Activated naive CD4-positive, alpha-beta T cell treated with anti-CD3 and anti-CD28 coated beads, Interleukin-2, amount 50 U/mL, for 16 hours (primary cell): Measurements from ENCODE around the gene NUP188.

Experiments used
- DNase-seq: peaks from one replicate; pipeline ENCODE4 v3.0.0-alpha.2; 2020

The NUP188 gene

DNA sequence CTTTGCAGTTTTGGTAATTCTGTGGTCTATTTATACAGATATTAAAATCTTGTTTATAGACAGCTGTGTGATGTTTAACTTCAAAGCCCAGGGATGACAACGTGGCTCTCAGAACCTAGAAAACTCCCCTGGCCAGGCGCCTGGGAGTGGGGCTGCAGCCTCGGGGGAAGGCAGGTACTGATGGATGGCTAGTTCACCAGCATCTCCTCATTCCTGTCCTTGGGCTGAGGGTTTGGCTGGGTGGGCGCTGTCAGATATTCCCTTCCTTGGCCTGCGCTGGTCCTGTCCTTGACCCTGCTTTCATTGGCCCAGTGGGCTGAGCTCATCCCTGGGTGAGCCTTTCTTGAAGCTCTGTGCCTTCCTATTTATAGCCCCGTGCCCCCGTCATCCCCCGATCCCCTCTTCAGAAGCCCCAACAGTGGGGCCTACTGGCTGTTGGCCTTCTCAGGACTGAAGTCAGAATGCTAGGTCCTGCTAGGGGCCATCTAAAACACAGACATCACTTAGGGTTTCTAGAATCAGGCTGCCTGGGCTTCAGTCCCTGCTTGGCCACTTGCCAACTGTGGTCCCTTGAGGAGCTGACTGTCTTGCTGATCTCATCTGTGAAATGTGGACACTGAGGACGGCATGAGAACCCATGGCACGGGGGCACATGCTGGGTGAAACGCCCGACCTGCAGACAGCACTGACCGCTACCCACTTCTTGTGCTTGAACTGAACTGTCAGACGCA, 59.7 kb downstream of the NUP188 start:
- DNase-seq = no peak

- DNase-seq = no peak
Measured at GRCh38 chr9:129007766-129008468, 60.4 kb downstream of the NUP188 start.

DNA sequence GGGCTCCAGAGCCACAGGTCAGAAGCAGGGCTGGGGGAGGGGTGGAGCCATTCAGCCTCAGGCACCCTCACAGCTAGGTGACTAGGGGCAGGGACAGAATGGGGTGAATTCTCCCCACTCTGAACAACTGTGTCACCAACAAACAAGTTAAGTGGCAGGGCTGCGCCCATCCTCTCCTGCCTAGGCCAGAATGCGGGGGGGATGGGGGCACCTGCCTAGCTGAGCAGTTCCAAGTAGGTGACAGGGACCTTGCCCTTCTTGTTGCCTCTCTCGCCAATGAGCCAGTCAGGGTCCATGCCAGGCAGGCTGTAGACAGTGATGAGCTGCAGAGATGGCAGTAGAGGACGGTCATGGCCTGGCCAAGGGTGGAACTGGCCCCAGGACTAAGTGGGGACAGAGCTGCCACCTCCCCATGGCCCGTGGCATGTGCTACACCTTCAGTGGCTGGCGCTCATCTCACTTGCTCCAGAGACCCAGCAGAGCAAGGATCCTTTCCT, 61.0 kb downstream of the NUP188 start:
- no peak for DNase-seq

- no peak for DNase-seq
Measured at GRCh38 chr9:129008986-129009583, 61.6 kb downstream of the NUP188 start.

DNA sequence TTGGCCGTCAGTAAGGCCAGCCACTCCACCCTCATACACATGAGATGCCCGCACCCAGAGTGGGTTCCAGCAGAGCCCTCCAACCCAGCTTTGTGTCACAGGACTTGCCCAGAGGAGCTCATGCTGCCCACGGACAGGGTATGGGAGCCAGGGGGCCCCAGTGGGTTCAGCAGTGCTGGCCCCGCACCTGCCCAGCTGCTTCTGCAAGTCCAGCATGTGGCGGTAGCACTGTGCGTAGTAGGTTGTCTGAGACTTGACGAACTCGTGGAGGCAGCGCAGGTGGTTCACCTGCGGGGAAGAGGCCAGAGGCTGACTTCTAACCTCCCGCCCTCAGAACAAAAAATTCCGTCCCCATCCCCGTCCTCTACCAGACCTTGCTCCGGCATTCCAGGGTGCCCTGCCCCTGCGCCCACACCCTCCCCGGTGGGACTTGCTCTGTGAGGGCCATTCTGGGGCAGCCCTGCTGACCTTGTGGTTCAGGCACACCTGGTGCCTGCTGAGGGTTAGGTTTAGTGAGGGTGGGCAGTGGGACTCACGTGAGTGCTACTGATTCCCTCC, 62.2 kb downstream of the NUP188 start:
- no peak for DNase-seq

DNA sequence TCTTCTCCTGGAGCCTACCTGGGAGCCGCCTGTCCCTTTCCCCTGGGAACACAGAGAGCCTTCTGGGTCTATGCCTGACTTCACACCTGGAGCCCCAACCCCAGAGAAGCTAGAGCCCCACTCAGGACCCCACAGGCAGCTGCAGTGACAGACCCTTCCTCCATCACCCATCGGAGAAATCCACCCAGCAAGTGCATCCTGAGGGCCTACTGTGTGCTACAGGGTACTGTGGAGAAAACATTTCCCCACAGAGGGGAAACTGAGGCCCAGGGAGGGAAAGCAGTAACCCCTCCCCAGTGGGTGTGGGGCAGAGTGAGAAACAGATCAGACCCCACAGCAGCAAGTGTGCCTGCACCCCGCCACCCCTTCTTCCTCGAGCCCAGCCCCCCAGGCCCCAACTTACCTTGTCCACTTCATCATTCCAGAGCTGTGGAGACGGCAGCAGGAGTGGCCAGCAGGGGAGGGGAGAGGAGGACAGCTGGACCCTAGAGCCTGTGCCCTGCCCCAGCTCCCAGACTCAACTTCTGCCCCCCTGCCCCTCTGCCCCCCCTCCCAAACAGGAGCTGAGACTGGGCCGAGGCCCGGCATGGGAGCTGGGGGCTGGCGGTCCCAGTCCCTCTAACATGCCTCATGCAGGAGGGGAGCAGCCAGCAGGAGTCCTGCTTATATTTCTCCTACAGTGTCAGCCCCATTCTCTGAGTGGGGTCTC, 62.9 kb downstream of the NUP188 start:
- DNase-seq = no peak

- DNase-seq = no peak
Measured at GRCh38 chr9:129011170-129011569, 63.7 kb downstream of the NUP188 start.

DNA sequence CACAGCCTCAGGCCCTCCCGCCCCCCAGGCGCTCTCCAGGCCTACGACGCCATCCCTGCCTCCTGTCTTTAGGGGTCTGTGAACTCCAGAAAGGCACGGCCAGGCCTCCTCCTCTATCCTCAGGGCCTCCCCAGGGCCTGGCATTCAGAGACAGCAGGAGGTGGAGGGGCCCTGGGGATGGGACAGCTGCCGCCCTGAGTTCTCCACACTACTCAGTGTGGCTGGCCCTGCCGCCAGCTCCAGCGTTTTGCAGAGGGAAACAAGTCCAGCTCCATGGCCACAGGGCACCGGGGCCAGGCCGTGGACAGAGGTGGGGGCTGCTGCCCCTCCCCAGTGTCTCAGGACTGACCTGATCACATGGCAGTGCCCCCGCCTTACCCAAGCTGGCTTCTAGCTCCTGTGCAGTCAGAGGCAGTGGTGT, 64.3 kb downstream of the NUP188 start:
- no peak for DNase-seq

DNA sequence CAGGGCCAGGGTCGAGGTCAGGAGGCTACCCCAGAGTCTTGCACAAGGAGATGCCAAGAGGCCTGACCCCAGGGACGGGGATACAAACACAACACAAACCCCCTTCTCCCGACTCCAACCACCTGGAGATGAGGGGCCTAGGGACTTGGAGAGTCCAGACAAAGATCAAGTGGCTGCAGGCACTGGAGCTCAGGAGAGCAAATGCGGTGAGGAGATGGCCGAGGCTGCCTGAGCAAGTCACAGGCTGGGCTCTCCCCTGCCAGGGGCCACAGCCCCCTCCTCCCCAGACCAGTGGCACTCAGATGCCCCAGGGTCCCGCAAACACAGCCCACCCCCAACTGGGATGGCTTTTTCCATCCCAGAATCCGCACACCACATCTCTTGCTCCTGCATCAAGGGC, 64.8 kb downstream of the NUP188 start:
- DNase-seq = no peak

DNA sequence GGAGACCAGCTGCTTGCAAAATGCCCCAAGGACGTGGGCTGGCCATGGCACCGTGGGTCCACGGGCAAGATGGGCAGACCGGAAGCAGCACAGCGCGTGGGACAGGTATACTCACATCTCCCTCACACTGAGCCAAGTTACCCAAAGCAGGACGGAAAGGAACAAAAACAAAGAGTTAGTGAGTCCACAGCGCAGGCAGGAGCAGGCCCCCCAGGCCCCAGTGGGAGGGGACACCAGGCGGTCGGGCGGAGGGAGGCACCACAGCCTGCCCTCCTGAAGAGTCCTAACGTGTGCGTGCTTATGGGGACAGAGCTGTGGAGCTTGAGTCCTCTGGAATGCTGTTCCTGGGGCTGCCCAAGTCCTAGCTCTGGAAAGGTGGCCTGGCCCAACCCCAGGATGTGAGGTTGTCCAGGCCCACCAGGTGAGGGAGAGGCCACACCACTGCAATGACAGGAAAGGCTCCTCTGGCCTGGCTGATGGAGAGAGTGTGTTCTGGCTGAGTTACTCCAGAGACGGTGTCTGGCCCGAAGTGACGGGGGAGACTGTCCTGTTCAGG, 65.5 kb downstream of the NUP188 start:
- no peak for DNase-seq

DNA sequence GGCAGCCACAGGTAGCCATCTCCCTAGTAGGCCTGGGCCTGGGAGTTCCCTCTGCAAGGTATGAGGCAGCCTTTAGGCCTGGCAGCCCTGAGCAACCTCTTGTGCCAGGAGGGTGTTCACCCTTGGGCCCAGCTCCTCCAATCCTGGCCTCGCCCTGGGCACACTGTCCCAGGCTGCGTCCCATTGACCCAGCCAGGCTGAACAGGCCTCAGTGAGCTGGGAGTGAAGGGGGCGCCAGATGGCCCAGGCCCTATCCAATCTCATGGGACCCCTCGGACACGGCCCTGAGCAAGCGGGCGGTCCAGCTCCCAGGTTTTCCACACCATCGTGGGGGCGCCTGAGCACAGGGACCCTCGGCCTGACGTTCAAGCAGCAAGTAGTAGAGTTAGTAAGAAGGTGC, 66.2 kb downstream of the NUP188 start:
- no peak for DNase-seq

DNA sequence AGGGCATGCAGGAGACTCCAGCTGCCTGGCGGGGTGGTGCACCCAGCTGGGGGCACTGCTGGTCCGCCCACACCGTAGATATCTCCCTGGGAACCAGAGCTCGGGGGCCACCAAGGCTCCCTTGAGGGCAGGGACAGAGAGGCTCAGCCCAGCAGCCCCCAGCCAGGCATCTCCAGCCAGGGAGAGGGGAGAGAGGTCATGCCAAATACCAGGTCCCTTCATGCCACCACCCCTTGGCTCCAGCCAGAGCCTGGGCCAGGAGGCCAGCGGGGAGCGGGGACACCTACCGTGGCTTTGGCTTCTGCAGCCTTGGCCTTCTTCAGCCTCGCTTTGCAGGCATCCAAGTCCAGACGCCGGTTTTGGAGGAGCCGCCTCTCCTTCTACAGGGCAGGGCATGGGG, 66.6 kb downstream of the NUP188 start:
- no peak for DNase-seq

GRCh38 chr9:129014608-129015007, 67.1 kb downstream of the NUP188 start:
- DNase-seq = no peak

DNA sequence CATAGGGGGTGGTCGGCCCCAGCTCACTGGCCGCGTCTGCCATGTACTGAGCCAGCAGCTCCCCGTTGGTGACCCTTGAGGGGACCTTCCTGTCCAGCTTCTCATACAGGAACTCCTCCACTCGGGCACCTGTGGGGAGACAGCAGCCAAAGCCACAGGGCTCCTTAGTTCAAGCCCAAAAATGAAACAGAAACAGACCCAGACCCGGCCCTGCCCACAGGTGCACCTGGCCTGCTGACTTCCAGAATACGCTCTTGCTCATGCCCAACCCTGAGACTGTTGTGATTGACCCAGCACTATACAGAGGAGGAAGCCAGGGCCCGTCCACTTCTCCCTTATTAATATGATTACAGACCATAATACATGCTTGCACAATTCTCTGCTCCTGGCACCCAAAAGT, 73.6 kb downstream of the NUP188 start:
- DNase-seq = no peak

GRCh38 chr9:129022037-129022436, 74.5 kb downstream of the NUP188 start:
- no peak for DNase-seq

DNA sequence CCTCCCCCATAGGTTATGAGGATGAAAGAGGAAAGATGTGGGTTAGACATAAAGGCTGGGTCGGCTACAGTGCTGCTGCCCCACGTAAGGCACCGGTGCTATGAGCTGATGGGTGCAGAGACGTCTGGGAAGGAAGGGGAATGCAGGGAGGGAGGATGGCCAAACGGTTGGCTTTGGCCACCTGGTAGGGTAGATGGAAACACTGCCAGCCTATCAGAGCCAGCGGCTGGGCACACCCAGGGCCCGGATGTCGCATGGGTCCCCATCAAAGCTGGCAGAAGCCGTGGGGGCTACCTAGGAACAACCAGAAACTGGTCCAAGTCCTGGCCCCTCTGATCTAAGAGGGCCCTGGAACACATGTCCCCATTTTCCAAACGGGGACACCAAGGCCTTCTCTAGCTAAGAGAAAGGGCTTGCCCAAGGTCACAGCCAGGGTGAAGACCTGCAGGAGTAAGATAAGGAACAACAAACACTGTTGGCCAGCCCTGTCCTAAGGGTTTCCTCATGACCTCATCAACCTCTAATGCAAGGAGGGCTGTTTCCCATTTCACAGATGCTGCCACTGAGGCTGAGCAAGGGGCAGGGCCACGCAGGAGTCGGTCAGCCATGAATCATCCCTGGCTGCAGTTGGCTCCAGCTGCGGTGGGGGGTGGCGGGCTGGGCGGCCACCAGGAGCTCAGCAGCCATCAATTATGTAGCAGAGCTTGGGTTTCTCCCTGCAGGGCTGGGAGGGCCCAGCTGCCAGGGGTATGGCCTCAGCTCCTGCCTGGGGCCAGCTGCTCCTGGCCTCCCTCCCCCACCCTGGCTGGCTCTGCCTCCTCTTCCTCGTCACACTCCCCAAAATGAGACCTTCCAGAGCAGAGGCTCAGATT, 75.8 kb downstream of the NUP188 start:
- no peak for DNase-seq

DNA sequence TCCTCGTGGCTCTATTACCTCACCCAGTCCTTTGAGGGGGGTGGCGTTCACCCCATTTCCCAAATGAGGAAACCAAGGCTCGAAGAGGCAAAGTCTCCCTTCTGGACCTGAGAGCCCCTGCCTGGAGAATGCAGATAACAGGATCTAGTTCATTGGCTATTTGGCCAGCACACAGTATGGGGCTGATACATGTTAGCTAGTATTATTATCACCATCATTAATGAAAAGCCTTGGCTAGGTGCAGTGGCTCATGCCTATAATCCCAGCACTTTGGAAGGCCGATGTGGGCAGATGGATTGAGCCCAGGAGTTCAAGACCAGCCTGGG, 76.4 kb downstream of the NUP188 start:
- no peak for DNase-seq

DNA sequence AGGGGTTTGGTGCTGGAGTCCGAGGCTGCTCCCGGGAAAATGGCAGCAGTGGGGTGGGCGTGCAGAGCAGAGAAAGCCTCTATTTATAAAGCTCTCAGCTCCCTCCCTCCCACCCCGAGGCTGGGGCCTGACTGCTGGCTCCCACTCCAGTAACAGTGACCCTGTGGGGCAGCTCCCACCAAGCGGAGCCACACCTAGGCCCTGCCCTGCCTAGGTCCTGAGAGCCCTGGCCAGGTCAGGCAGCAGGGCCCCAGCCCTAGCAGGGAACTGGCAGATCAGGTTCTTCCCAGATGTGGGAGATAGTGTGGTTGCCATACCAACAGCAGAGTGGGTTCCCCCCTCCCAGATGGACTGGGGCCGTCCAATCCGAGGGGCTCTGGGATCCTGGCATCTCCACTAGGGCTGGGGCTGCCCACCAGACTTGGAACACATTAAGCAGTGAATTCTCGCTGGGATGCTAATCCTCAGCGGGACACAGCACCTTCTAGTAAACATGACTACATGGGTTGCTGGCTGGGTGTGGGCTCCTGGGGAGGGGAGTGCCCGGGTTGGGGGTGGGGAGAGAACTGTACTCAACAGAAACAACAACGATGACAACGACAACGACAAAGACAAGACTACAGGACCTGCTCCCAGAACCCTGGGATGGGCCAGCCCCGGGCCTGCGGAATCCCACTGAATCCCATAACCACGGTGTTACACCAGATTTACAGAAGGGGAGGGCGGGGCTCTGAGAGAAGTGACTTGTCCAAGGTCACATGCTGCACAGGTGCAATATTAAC, 79.1 kb downstream of the NUP188 start:
- DNase-seq = no peak

DNA sequence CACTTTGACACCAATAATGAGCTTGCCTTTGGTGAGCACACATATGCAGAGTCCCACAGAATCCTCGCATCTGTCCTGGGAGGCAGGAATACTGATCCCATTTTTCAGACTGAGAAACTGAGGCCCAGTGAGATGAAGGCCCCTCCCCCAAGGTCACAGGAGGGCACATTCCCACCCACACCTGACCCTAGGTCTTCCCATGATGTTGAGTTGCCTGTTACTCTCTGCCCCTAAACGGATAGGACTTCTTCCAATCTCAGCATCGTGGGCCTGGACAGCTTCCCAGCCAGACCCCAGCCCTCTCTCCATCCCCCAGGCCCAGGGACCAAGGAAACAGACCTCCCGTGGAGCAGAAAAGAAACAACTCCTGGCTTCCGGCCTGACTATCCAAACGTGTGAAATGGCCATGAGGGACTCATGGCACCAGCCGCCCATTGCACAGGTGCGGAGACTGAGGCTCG, 79.8 kb downstream of the NUP188 start:
- no peak for DNase-seq

DNA sequence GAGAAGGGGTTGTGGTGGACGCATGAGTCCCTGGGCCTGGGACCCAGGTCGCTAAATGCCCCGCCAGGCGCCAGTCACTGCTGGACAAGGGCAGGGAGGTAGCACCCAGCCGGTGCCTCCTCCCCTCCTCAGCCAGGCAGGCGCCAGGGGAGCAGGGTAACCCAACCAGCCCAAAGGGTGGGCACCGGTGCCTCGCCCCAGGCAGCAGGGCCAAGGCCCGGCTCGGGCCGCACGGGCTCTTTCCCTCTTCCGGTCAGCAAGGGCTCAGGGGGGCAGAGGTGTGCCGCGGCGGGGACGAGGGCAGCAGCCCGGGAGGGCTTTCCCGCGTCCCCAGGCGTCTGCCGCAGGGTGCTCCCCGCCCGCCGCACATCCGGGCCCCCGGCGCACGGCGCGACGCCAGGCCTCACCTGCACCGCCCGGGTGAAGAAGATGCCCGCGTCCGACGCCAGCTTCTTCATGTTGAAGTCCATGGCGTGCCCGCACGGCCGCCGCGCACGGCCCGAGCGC, 80.2 kb downstream of the NUP188 start:
- peak; percentile 70 for DNase-seq
